ENCODE measurements around the gene BRAT1. TPM values are rescaled to one million over a fixed set of nuclear protein-coding genes. Genes with fewer than 3 reads are reported as not detected.

The BRAT1 gene
- total RNA-seq, 4 donors from 2014 or later, result 15.5 to 28.3 (median 22.8) TPM

DNA sequence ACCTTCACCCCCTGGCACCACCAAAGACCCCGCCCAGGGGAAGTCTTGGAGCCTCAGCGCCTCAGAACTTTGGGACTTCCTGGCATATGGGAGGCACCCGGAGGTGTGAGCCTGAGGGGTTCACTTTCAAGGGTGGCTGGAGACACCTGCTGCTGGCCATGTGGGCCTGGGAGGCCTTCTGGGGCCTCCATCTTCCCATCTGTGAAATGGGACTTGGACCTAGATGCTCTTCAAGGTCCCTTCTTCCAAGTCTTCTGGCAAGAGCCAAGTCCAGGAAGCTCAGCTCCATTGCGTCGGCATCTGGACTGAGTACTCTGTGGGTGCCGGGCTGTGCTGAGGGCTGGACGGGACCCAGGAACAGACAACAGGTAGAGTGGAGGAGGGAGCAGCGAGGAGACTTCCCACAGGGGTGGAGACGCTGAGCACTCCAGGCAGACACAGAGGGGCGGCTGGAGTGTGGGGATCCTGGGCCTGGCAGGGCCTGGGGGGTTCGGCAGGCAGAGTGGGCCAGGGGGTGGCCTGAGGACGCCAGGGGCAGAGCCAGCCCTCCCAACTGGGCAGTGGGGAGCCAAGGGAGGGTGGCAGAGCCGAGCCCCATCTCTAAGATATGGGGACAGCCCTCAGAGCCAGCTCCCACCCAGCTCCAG, 45.1 kb downstream of the BRAT1 start:
- Histone ChIP-seq H3K4me1 (peaks cover 40 to 64% (median 51%) of the 10 kb centered on the region in 3 donors), H3K27ac (peak overlapping the region in 3 of 4 donors; percentile 64 to 86 (median 69)), H3K4me3 (no peak overlapping the region), H3K36me3 (no peaks in the 10 kb centered on the region), H3K27me3 (peaks cover 0 to 86% (median 0%) of the 10 kb centered on the region in 4 donors), H3K9me3 (no peaks in the 10 kb centered on the region)
- TF ChIP-seq POLR2A (IDR thresholded peaks at IDR 0.05), result no peak
- TF ChIP-seq, protein P1, sequence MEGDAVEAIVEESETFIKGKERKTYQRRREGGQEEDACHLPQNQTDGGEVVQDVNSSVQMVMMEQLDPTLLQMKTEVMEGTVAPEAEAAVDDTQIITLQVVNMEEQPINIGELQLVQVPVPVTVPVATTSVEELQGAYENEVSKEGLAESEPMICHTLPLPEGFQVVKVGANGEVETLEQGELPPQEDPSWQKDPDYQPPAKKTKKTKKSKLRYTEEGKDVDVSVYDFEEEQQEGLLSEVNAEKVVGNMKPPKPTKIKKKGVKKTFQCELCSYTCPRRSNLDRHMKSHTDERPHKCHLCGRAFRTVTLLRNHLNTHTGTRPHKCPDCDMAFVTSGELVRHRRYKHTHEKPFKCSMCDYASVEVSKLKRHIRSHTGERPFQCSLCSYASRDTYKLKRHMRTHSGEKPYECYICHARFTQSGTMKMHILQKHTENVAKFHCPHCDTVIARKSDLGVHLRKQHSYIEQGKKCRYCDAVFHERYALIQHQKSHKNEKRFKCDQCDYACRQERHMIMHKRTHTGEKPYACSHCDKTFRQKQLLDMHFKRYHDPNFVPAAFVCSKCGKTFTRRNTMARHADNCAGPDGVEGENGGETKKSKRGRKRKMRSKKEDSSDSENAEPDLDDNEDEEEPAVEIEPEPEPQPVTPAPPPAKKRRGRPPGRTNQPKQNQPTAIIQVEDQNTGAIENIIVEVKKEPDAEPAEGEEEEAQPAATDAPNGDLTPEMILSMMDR (IDR thresholded peaks at IDR 0.05), result no peak
- no peak for DNase-seq
- intact Hi-C loops (cut with DNase I), result no loop called here
- 83% methylated on average over 1 of the region's 13 CpGs; no CpG with 5 or more reads in 1 of the 2 donors for WGBS, 2 donors

DNA sequence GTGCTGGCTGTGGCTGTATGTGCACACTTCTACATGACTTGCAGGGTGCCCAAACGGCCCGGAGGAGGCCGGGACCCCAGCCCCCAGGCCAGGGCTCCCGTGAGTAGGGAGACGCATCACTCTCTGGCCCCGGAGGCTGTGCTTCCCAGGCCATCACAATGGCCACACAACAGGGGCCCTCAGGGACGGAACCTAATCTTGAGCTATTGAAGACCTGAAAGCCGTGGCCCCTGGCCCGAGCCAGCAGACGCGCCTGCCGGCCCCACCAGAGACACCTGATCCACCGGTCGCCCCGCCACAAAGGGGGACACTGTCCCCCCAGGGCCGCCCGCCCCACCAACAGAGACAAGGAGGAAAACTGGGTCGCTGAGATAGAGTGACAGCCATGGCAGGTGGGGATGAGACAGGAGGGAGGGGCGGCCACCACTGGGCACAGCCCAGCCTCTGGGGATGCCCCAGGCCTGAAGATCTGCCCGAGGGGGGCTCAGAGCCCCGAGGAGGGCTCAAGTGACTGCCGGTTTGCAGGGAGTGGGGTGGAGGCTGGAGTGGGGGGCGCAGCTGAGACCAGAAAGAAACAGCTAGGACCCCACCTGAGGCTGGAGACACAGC, 45.9 kb downstream of the BRAT1 start:
- H3K27me3 ChIP-seq, result peaks cover 0 to 94% (median 0%) of the 10 kb centered on the region in 4 donors
- no peak overlapping the region for H3K4me3 ChIP-seq
- TF ChIP-seq, protein P1 (IDR thresholded peaks at IDR 0.05), result no peak
- TF ChIP-seq POLR2A (IDR thresholded peaks at IDR 0.05), result no peak
- no peaks in the 10 kb centered on the region for H3K36me3 ChIP-seq
- DNase-seq, result no peak
- H3K27ac ChIP-seq, result peak overlapping the region in 2 of 4 donors; percentile 65 to 86
- WGBS, 2 donors, result 64% methylated on average over 3 of the region's 23 CpGs; no CpG with 5 or more reads in 1 of the 2 donors
- intact Hi-C loops (cut with DNase I), result no loop called here
- H3K9me3 ChIP-seq, result no peaks in the 10 kb centered on the region
- H3K4me1 ChIP-seq, result peaks cover 40 to 73% (median 51%) of the 10 kb centered on the region in 3 donors

DNA sequence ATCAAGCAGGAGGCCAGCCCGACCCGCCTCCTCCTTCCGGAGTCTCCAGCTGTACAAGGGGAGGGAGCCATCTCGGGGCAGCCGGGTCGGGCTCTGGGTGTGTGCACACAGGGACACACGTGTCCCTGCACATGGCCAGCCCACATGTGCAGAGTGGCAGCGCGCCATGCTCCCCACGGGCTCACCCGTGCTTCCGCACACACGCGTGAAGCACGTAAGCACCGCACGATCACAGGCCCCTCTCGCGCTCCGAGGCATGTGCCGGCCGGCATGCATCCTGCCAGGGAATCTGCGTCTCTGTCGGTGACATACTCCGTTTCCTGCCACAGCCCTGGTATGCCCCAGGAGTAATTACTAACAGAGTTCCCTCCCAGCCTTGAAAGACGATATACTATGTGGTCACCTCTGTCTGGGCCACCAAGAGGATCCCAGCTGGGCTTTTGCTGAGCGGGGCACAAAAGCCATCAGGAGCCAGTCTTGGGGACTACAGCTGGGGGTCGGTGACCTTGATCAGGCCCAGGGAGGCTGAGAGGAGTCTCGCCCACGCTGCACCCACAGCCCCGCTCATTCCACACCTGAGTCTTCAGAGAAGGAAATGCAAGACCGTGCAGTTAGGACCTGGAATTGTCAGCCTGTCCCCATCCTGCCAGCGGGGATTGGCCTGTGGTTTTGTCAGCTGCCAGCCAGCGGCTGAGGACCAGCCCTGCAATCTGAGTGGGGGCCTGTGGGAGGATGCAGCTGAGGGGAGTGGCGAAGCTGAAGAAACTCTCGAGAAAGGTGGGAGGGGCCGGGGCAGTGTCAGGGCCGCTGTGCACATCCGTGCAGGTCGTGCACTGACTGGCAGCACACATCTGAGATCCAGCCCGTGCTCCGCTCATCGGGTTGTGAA, 46.8 kb downstream of the BRAT1 start:
- Histone ChIP-seq H3K9me3 (no peaks in the 10 kb centered on the region), H3K27me3 (peaks cover 0 to 96% (median 0%) of the 10 kb centered on the region in 4 donors), H3K4me3 (peak overlapping the region in 1 of 4 donors; percentile 34), H3K36me3 (no peaks in the 10 kb centered on the region), H3K27ac (peak overlapping the region; percentile 5 to 86 (median 52)), H3K4me1 (peaks cover 40 to 81% (median 51%) of the 10 kb centered on the region in 3 donors)
- no peak for DNase-seq
- TF ChIP-seq, protein P1 (IDR thresholded peaks at IDR 0.05), result no peak
- TF ChIP-seq POLR2A (IDR thresholded peaks at IDR 0.05), result peak in 1 of 4 donors; percentile 11
- 7 to 15% methylated on average over 5 to 10 of the region's 43 CpGs for WGBS, 2 donors
- intact Hi-C loops (cut with DNase I), result no loop called here

DNA sequence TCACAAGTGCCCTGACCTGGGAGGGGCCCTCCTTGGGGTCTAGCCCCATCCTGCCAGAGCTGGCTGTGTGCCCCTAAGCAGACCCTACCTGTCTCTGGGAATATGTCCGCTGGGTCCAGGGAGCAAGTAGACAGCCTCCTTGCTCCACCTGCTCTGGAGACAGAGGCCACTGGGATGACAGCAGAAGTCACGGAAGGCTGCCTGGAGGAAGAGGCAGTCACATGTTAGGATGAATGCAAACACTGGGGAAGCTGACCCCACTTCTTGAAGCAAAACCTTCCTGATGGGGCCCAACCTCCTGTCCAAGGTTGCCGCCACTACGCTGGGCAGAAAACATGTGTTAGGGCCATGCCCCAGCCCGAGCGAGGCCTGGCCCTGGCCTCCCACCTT, 47.4 kb downstream of the BRAT1 start:
- Histone ChIP-seq H3K4me1 (peaks cover 40 to 88% (median 51%) of the 10 kb centered on the region in 3 donors), H3K36me3 (no peaks in the 10 kb centered on the region), H3K4me3 (no peak overlapping the region), H3K27ac (peak overlapping the region in 2 of 4 donors; percentile 65 to 86), H3K27me3 (peaks cover 0 to 97% (median 0%) of the 10 kb centered on the region in 4 donors), H3K9me3 (no peaks in the 10 kb centered on the region)
- WGBS, 2 donors, result 100% methylated on average over 1 to 2 of the region's 6 CpGs
- no peak for DNase-seq
- intact Hi-C loops (cut with DNase I), result no loop called here
- TF ChIP-seq POLR2A (IDR thresholded peaks at IDR 0.05), result no peak
- TF ChIP-seq, protein P1 (IDR thresholded peaks at IDR 0.05), result no peak
